H9 (cell line): ENCODE measurements around the gene PDCD11. TPM values are rescaled to one million over a fixed set of nuclear protein-coding genes. Genes with fewer than 3 reads are reported as not detected.
"Not testable (repeated sequence)": the region's sequence is repeated elsewhere in the genome, so short reads cannot be mapped to it uniquely, and the experiment has no call there.

Experiments used
- DNase-seq: peaks from one replicate; pipeline ENCODE4 v3.0.0-alpha.2; 2017
- H2AFZ ChIP-seq: one replicate; pipeline ENCODE4 v1.6.1; 2013; ENCODE audit warnings: mild to moderate bottlenecking, low read length, control low read depth, moderate library complexity
- H2AK5ac ChIP-seq: 2 replicates; pipeline ENCODE4 v1.6.1; 2013; ENCODE audit warnings: low read length, control low read depth, mixed read lengths; ENCODE audit not compliant: insufficient read length
- H2BK120ac ChIP-seq: one replicate; pipeline ENCODE4 v1.6.1; 2013; ENCODE audit warnings: low read depth, mild to moderate bottlenecking, low read length, control low read depth, inconsistent platforms; ENCODE audit not compliant: poor library complexity, severe bottlenecking
- H2BK12ac ChIP-seq: 2 replicates; pipeline ENCODE4 v1.6.1; 2013; ENCODE audit warnings: low read length, control low read depth, mixed read lengths, low read depth; ENCODE audit not compliant: insufficient read length
- H2BK15ac ChIP-seq: 2 replicates; pipeline ENCODE4 v1.6.1; 2013; ENCODE audit warnings: low read depth, low read length, control low read depth
- H2BK20ac ChIP-seq: one replicate; pipeline ENCODE4 v1.6.1; 2013; ENCODE audit warnings: low read depth, mild to moderate bottlenecking, low read length, control low read depth, inconsistent platforms; ENCODE audit not compliant: poor library complexity, severe bottlenecking
- H2BK5ac ChIP-seq: 2 replicates; pipeline ENCODE4 v1.6.1; 2013; ENCODE audit warnings: low read length, control low read depth, mixed read lengths; ENCODE audit not compliant: insufficient read length
- H3K14ac ChIP-seq: 2 replicates; pipeline ENCODE4 v1.6.1; 2013; ENCODE audit warnings: low read length, control low read depth; ENCODE audit not compliant: insufficient read depth
- H3K18ac ChIP-seq: 2 replicates; pipeline ENCODE4 v1.6.1; 2013; ENCODE audit warnings: low read depth, mild to moderate bottlenecking, mixed read lengths, low read length, control low read depth; ENCODE audit not compliant: insufficient read length
- H3K23ac ChIP-seq: 2 replicates; pipeline ENCODE4 v1.6.1; 2013; ENCODE audit warnings: low read length, control low read depth, mixed read lengths, low read depth; ENCODE audit not compliant: insufficient read length
- H3K23me2 ChIP-seq: 2 replicates; pipeline ENCODE4 v1.6.1; 2013; ENCODE audit warnings: low read depth, mild to moderate bottlenecking, mixed read lengths, low read length, control low read depth; ENCODE audit not compliant: insufficient read length, poor library complexity, severe bottlenecking
- H3K27ac ChIP-seq: 2 replicates; pipeline ENCODE4 v1.5.1; 2013; ENCODE audit warnings: low read length, control low read depth, mixed read lengths, low read depth; ENCODE audit not compliant: insufficient read length
- H3K27me3 ChIP-seq: 2 replicates; pipeline ENCODE4 v1.6.1; 2013; ENCODE audit warnings: low read length, control low read depth, inconsistent platforms; ENCODE audit not compliant: insufficient read depth
- H3K4ac ChIP-seq: 2 replicates; pipeline ENCODE4 v1.6.1; 2013; ENCODE audit warnings: low read depth, mild to moderate bottlenecking, control low read depth, inconsistent platforms, low read length, moderate library complexity
- H3K4me1 ChIP-seq: 2 replicates; pipeline ENCODE4 v1.6.1; 2013; ENCODE audit warnings: low read length, control low read depth, inconsistent platforms; ENCODE audit not compliant: insufficient read depth
- H3K4me2 ChIP-seq: 2 replicates; pipeline ENCODE4 v1.6.1; 2013; ENCODE audit warnings: low read length, control low read depth, mixed read lengths; ENCODE audit not compliant: insufficient read length, insufficient read depth
- H3K56ac ChIP-seq: 2 replicates; pipeline ENCODE4 v1.6.1; 2013; ENCODE audit warnings: low read depth, mild to moderate bottlenecking, mixed read lengths, low read length, control low read depth; ENCODE audit not compliant: insufficient read length
- H3K79me1 ChIP-seq: 2 replicates; pipeline ENCODE4 v1.6.1; 2013; ENCODE audit warnings: low read depth, mild to moderate bottlenecking, moderate library complexity, low read length, control low read depth, inconsistent platforms; ENCODE audit not compliant: insufficient read depth, poor library complexity, severe bottlenecking
- H3K79me2 ChIP-seq: 2 replicates; pipeline ENCODE4 v1.6.1; 2013; ENCODE audit warnings: low read length, control low read depth, inconsistent platforms; ENCODE audit not compliant: insufficient read depth
- H3K9ac ChIP-seq: 2 replicates; pipeline ENCODE4 v1.6.1; 2013; ENCODE audit warnings: low read length, control low read depth, mixed read lengths; ENCODE audit not compliant: insufficient read length; ENCODE audit errors: extremely low read depth
- H3K9me3 ChIP-seq: one replicate; pipeline ENCODE4 v1.6.1; 2013; ENCODE audit warnings: low read depth, low read length, inconsistent platforms; ENCODE audit not compliant: control insufficient read depth
- H3T11ph ChIP-seq: one replicate; pipeline ENCODE4 v1.6.1; 2013; ENCODE audit warnings: mild to moderate bottlenecking, low read length, control low read depth, inconsistent platforms
- H4K20me1 ChIP-seq: one replicate; pipeline ENCODE4 v1.6.1; 2013; ENCODE audit not compliant: control insufficient read depth, insufficient read length, insufficient read depth
- H4K5ac ChIP-seq: 2 replicates; pipeline ENCODE4 v1.6.1; 2013; ENCODE audit warnings: low read depth, mild to moderate bottlenecking, mixed read lengths, low read length, control low read depth; ENCODE audit not compliant: insufficient read length
- H4K8ac ChIP-seq: replicated peaks from 2 replicates; pipeline ENCODE4 v1.6.1; 2013; ENCODE audit warnings: low read length, control low read depth, mixed read lengths, low read depth; ENCODE audit not compliant: insufficient read length
- H4K91ac ChIP-seq: 2 replicates; pipeline ENCODE4 v1.6.1; 2013; ENCODE audit warnings: low read depth, mild to moderate bottlenecking, moderate library complexity, mixed read lengths, low read length, control low read depth; ENCODE audit not compliant: insufficient read length
- H3K27ac Mint-ChIP-seq, 3 experiments: 2 replicates in 2 of 3; 3 replicates in 1 of 3; pipeline ENCODE4 v1.8.0; 2020 to 2021; ENCODE audit warnings: mixed read lengths in 3 of 3, mild to moderate bottlenecking in 1 of 3, moderate library complexity in 1 of 3
- H3K27me3 Mint-ChIP-seq: 2 replicates; pipeline ENCODE4 v1.8.0; 2021; ENCODE audit warnings: low read depth, mild to moderate bottlenecking, moderate library complexity, mixed read lengths
- H3K36me3 Mint-ChIP-seq, 3 experiments: 2 replicates in 2 of 3; 3 replicates in 1 of 3; pipeline ENCODE4 v1.8.0; 2020 to 2021; ENCODE audit warnings: low read depth in 3 of 3, mixed read lengths in 3 of 3; ENCODE audit not compliant: insufficient read depth in 1 of 3
- H3K4me1 Mint-ChIP-seq, 2 experiments: 2 replicates each; pipeline ENCODE4 v1.8.0; 2020; ENCODE audit warnings: mixed read lengths in 2 of 2
- H3K4me3 Mint-ChIP-seq, 2 experiments: 2 replicates in 1 of 2; 3 replicates in 1 of 2; pipeline ENCODE4 v1.8.0; 2020 to 2021; ENCODE audit warnings: mild to moderate bottlenecking in 2 of 2, mixed read lengths in 2 of 2, moderate library complexity in 1 of 2
- H3K9me3 Mint-ChIP-seq, 2 experiments: 2 replicates in 1 of 2; 3 replicates in 1 of 2; pipeline ENCODE4 v1.8.0; 2020; ENCODE audit warnings: mild to moderate bottlenecking in 2 of 2, mixed read lengths in 2 of 2, moderate library complexity in 1 of 2
- WGBS: extraction: QIAGEN DNeasy Blood & Tissue Kit; methylation state at CpG from one replicate; pipeline ENCODE4 v1.1.7; 2013; ENCODE audit warnings: missing lambda C conversion rate, low lambda C conversion rate, mixed read lengths; ENCODE audit not compliant: insufficient read length; ENCODE audit errors: extremely low coverage; 5-methylcytosine and 5-hydroxymethylcytosine counted together
- total RNA-seq: library from RNA; stranded (reverse); gene quantifications from 2 replicates; pipeline ENCODE4 v1.2.1, GENCODE V29; 2021

Gene PDCD11
- total RNA-seq, 1 experiment from 2014 or later, result 99.5 TPM

DNA sequence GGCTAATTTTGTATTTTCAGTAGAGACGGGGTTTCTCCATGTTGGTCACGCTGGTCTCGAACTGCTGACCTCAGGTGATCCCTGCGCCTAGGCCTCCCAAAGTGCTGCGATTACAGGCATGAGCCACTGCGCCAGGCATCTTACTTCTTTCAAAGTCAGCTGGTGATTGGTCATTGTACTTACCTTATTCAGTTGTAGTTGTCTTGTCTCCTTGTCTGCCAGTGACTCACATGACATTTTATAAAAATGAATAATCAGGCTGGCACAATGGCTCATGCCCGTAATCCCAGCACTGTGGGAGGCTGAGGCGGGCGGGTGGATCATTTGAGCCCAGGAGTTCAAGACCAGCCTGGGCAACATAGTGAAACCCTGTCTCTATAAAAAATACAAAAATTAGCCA, 35.6 kb upstream of the PDCD11 start:
- H2BK5ac ChIP-seq, H2BK15ac ChIP-seq, H4K5ac ChIP-seq, H3T11ph ChIP-seq, H4K8ac ChIP-seq, H3K9me3 Mint-ChIP-seq, H3K9ac ChIP-seq, H3K27me3 ChIP-seq, H3K23me2 ChIP-seq, H4K91ac ChIP-seq, H3K23ac ChIP-seq, H2AK5ac ChIP-seq, H2BK20ac ChIP-seq, H2AFZ ChIP-seq, H3K18ac ChIP-seq, H4K20me1 ChIP-seq, H3K27ac Mint-ChIP-seq, H3K4me1 Mint-ChIP-seq, H2BK120ac ChIP-seq, H3K79me2 ChIP-seq, H3K4ac ChIP-seq, H3K27me3 Mint-ChIP-seq, H3K4me2 ChIP-seq, H3K36me3 Mint-ChIP-seq, H3K56ac ChIP-seq, H3K9me3 ChIP-seq, H3K79me1 ChIP-seq, H3K4me1 ChIP-seq, DNase-seq, H3K14ac ChIP-seq, H2BK12ac ChIP-seq, H3K27ac ChIP-seq, H3K4me3 Mint-ChIP-seq: not testable (repeated sequence)
- no CpG with 5 or more reads among the region's 9 CpGs for WGBS
